GM12864 (cell line): ENCODE results near the gene SPATA16.

Experiments
- DNase-seq: peaks from one replicate; pipeline ENCODE4 v3.0.0-alpha.2; 2011; ENCODE audit warnings: low read depth
- H3K4me3 ChIP-seq: 2 replicates; pipeline ENCODE4 v1.5.1; 2011; ENCODE audit warnings: mild to moderate bottlenecking, low read depth, low read length, control low read depth
- TF ChIP-seq, protein P1 (sequence below): IDR thresholded peaks from 2 replicates; pipeline ENCODE4 v1.5.1; 2011; ENCODE audit warnings: low read depth, mild to moderate bottlenecking, moderate library complexity, low read length, control low read depth, inconsistent platforms; ENCODE audit errors: missing control alignments

The SPATA16 gene

DNA sequence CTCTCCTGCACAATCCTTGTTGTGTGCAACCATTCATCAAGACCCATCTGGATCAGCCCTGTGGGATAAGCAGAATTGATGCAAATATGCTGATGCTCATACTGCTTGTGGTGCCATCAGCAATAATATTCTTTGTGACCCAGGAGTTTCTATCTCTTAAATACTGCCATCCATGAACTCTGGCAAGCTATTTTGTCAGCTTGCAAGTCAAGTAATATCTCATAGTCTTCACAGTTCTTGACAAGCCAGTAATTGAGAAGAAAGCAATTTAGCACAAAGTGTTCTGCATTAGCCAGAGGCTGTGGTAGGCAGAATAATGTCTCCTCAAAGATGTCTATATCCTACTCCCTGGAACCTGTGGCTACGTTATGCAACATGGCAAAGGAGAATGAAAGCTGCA lies 49.0 kb downstream of the SPATA16 start:
- H3K4me3 ChIP-seq = no peak overlapping the region
- DNase-seq = no peak
- TF ChIP-seq, protein P1, sequence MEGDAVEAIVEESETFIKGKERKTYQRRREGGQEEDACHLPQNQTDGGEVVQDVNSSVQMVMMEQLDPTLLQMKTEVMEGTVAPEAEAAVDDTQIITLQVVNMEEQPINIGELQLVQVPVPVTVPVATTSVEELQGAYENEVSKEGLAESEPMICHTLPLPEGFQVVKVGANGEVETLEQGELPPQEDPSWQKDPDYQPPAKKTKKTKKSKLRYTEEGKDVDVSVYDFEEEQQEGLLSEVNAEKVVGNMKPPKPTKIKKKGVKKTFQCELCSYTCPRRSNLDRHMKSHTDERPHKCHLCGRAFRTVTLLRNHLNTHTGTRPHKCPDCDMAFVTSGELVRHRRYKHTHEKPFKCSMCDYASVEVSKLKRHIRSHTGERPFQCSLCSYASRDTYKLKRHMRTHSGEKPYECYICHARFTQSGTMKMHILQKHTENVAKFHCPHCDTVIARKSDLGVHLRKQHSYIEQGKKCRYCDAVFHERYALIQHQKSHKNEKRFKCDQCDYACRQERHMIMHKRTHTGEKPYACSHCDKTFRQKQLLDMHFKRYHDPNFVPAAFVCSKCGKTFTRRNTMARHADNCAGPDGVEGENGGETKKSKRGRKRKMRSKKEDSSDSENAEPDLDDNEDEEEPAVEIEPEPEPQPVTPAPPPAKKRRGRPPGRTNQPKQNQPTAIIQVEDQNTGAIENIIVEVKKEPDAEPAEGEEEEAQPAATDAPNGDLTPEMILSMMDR = no peak

GRCh38 chr3:173090492-173090891 lies 50.5 kb downstream of the SPATA16 start:
- TF ChIP-seq, protein P1 = no peak
- DNase-seq = no peak
- no peak overlapping the region for H3K4me3 ChIP-seq

DNA sequence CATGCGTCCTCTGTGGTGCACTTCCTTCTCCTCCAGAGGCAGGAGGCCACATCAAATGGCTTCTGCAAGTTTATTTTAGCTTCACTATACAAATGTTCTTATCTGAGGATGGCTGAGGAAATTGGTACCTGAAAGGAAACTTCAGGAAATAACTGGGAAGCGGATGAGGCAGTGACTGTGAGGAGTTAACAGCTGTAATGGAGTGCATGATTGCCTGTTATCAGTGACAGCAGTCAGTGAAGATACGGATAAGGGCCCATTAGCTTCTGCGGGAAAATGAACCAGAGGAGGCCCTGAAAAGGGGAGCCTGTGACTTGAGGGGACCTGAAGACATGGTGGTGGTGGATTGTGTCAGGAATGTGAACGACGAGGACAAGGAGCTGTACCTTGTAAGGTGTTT lies 51.8 kb downstream of the SPATA16 start:
- TF ChIP-seq, protein P1 = no peak
- no peak overlapping the region for H3K4me3 ChIP-seq
- no peak for DNase-seq

GRCh38 chr3:173078525-173078924 lies 62.5 kb downstream of the SPATA16 start:
- TF ChIP-seq, protein P1 = no peak
- DNase-seq = no peak
- H3K4me3 ChIP-seq = no peak overlapping the region

- no peak for DNase-seq
- TF ChIP-seq, protein P1 = no peak
- no peak overlapping the region for H3K4me3 ChIP-seq
These were observed 74.7 kb downstream of the SPATA16 start for GRCh38 chr3:173066044-173067004.

DNA sequence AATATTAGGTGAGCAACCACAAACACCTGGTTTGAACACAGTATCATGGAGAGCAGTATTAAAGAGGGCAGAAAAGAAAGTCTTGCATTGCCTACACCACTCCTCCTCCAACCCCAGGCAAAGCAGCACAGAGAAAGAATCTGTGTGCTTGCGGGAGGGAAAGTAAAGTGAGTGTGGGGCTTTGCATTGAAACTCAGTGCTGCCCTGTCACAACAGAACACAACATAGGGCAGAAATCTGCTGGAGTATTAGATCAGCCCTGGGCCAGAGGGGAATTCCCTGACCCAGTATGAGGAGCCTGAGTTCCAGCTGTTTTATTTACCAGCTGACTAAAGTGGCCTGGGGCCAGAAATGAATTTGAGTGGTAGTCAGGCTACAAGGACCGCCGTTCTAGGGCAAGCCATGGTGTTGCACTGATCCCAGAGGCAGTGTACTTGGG lies 75.5 kb downstream of the SPATA16 start:
- no peak for DNase-seq

More for the DNA sequence above, 75.5 kb downstream of the SPATA16 start:
- no peak overlapping the region for H3K4me3 ChIP-seq
- TF ChIP-seq, protein P1 = no peak
